ENCODE results near the gene GRIN1.

GRIN1 gene

GRCh38 chr9:137138722-137139467 is at the start of gene GRIN1:
GRIN1 (plus strand) TSS chr9:137139154; CDS start chr9:137139487, 333 bp downstream.
- no peak for DNase-seq

GRCh38 chr9:137089232-137089947 is 49.6 kb upstream of the GRIN1 start:
- DNase-seq = no peak

GRCh38 chr9:137095664-137096517 is 43.1 kb upstream of the GRIN1 start:
- no peak for DNase-seq

- no peak for DNase-seq
Observed at GRCh38 chr9:137096785-137097546, 42.0 kb upstream of the GRIN1 start.

- DNase-seq = no peak
Observed at GRCh38 chr9:137097761-137098462, 41.0 kb upstream of the GRIN1 start.

DNA sequence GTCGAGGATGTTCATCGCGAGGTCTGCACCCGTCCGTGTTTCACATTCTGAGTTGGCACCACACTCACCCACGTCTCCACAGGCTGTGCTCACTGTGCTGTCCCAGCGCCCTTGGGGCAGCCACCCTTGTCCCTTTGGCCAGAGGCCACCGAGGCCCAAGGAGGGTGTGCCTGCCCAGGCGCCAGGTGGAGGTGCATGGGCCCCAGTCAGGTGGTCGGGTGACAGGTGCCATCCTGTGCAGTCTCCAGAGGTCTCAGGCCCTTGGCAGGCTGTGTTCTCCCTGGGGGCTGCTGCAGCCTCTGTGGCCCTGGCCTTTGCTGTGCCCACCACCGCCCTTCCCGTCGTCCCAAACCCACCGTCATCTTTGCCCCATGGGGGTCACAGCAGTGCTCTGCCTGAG is 39.7 kb upstream of the GRIN1 start:
- DNase-seq = no peak

DNA sequence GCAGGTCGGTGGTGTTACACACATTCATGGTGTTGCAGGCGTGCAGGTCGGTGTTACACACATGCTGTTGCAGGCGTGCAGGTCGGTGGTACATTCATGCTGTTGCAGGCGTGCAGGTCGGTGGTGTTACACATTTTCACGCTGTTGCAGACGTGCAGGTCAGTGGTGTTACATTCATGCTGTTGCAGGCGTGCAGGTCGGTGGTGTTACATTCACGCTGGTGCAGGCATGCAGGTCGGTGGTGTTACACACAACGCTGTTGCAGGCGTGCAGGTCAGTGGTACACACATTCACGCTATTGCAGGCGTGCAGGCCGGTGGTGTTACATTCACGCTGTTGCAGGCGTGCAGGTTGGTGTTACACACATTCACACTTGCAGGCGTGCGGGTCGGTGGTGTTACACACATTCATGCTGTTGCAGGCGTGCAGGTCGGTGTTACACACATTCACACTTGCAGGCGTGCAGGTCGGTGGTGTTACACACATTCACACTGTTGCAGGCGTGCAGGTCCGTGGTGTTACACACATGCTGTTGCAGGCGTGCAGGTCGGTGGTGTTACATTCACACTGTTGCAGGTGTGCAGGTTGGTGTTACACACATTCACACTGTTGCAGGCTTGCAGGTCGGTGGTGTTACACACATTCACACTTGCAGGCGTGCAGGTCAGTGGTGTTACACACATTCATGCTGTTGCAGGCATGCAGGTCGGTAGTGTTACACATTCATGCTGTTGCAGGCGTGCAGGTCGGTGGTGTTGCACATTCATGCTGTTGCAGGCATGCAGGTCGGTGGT is 35.6 kb upstream of the GRIN1 start:
- DNase-seq = no peak

DNA sequence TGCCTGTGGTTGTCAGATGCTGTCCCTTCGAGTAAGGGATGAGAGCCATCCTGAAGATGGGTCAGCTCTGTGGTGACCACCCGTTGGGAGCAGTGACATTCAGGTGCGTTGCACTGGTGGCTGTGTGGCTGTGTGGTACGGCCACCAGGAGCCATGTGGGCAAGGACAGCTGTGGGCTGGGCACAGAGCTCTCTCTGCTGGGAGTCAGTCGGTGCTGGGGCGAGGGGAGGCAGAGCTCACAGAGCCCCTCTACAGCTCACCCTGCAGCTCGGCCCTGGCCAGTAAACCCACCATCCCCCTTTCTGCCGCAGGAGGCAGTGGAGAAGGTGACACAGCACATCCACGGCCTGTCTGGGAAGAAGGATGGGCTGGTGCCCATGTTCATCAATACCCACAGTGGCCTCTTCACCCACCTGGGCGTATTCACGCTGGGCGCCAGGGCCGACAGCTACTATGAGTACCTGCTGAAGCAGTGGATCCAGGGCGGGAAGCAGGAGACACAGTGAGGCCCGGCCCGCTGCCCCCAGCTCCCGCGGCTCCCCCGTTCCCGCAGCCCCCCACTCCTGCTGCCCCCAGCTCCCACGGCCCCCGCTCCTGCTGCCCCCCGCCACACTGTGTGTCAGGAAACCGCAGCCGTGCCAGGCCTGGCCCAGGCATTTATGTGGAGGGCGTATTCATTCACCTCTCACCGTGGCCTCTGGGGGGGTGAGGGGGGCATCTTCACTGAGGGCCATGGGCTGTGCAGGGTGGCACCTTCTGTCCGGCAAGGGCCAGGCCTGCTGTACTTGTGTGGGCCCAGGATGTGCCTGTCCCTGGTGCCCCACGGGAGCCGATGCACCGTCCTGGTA is 32.9 kb upstream of the GRIN1 start:
- DNase-seq = no peak

DNA sequence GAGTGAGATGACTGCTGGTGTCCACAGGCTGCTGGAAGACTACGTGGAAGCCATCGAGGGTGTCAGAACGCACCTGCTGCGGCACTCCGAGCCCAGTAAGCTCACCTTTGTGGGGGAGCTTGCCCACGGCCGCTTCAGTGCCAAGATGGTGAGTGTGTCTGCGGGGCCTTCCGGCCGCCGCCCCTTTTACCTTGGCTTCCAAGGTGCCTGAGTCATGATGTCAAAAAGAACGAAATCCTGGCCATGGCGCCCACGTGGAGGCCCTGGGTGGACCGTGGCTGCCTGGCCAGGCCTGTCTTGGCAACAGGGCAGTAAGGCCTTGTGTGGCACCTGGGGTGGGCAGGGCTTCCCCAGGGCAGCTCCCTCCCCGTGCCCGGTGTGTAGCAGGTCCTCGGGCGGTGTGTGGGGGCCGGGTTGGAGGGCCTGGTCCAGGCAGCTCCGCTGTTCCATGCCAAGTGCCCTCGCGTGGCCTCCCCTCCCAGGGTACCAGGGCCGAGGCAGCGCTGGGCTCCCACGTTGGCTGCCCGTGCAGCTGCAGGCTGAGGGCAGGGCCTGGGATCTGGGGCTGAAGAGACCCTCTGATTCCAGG is 32.2 kb upstream of the GRIN1 start:
- no peak for DNase-seq

- no peak for DNase-seq
Observed at GRCh38 chr9:137107312-137107921, 31.5 kb upstream of the GRIN1 start.

DNA sequence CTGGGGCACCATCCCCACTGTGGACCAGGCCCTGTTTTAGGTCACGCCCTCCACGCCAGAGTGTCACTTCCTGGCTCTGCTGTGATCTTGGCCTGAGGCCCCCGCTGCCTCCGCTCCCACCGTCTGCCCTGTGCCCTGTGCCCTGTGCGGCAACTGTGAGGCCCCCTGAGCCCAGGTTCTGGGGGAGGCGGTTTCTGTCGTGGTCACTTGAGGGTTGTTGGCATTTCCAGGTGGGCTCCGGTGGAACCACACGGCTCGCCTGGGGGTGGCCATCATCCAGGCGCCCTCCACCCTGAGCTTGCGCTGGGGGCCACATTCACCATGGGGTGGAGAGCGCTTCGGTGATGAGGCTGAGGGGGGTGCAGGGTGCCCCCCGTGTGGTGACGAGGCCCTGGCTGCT is 31.0 kb upstream of the GRIN1 start:
- no peak for DNase-seq

DNA sequence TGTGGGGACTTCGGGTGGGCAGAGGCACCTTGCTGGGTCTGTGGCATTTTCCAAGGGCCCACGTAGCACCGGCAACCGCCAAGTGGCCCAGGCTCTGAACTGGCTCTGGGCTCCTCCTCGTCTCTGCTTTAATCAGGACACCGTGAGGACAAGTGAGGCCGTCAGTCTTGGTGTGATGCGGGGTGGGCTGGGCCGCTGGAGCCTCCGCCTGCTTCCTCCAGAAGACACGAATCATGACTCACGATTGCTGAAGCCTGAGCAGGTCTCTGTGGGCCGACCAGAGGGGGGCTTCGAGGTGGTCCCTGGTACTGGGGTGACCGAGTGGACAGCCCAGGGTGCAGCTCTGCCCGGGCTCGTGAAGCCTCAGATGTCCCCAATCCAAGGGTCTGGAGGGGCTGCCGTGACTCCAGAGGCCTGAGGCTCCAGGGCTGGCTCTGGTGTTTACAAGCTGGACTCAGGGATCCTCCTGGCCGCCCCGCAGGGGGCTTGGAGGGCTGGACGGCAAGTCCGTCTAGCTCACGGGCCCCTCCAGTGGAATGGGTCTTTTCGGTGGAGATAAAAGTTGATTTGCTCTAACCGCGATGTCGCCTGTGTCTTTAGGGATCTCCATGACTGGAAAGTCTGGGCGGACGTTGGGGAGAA is 30.2 kb upstream of the GRIN1 start:
- no peak for DNase-seq

GRCh38 chr9:137109250-137110146 is 29.5 kb upstream of the GRIN1 start:
- DNase-seq = no peak

DNA sequence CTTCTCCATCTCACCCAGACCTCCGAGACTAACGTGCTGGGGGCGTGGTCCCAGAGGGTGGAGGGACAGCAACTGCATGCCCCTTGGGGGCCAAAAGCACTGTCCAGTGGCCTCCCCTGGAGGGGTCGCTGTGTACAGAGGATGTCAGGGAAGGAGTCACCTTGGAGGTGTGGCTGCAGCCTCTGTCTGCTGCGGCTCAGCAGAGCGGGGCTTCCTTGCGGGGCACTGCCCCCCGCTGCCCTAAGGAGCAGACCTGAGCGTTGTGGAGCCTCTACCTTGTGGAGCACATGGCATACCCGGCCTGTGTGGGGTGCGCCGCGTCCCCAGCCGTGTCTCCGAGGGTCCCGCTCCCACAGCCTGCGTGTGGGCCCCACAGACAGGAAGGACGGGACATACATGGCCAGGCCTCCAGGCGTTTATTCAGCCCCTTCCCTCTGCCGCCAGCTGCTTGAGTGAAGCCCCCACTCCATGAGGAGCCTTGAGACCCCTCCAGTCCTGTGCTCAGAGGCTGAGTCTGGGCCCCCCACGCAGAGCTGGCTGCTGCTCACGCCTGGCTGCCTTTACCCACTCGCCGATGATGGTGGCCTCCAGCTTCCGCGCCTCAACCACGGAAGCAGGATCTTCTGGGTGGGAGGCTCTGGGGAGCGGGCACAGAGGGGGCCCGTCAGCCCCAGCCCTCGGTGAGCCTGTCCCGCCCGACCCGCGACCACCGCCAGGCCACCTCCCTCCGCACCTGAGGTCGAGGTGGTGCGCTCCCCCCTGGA is 28.6 kb upstream of the GRIN1 start:
- DNase-seq = no peak

- DNase-seq = no peak
Observed at GRCh38 chr9:137110911-137111787, 27.8 kb upstream of the GRIN1 start.

All from bone marrow (tissue), 2 donors.